NCI-H526 treated with DMSO at 0.1 percent for 48 hours (cell line): ENCODE measurements around the gene SLC1A2.
"Not testable (repeated sequence)": the region's sequence is repeated elsewhere in the genome, so short reads cannot be mapped to it uniquely, and the experiment has no call there.

Experiments used
- DNase-seq: peaks from one replicate; lab custom pipeline; 2025; lab: John Stamatoyannopoulos, UW

SLC1A2 gene

GRCh38 chr11:35241083-35241482 lies 178.3 kb downstream of the SLC1A2 start:
- no peak for DNase-seq

GRCh38 chr11:35239471-35240075 lies 179.8 kb downstream of the SLC1A2 start:
- DNase-seq = no peak

GRCh38 chr11:35238882-35239281 lies 180.5 kb downstream of the SLC1A2 start:
- DNase-seq = no peak

GRCh38 chr11:35237860-35238715 lies 181.3 kb downstream of the SLC1A2 start:
- DNase-seq = peak; percentile 41

- no peak for DNase-seq
Observed at GRCh38 chr11:35237351-35237750, 182.0 kb downstream of the SLC1A2 start.

GRCh38 chr11:35236667-35237003 lies 182.7 kb downstream of the SLC1A2 start:
- no peak for DNase-seq

GRCh38 chr11:35235936-35236666 lies 183.3 kb downstream of the SLC1A2 start:
- no peak for DNase-seq

GRCh38 chr11:35235498-35235897 lies 183.9 kb downstream of the SLC1A2 start:
- DNase-seq = no peak

- DNase-seq = no peak
Observed at GRCh38 chr11:35235157-35235468, 184.2 kb downstream of the SLC1A2 start.

GRCh38 chr11:35234460-35235156 lies 184.8 kb downstream of the SLC1A2 start:
- no peak for DNase-seq

- no peak for DNase-seq
Observed at GRCh38 chr11:35233518-35233917, 185.8 kb downstream of the SLC1A2 start.

GRCh38 chr11:35232891-35233330 lies 186.4 kb downstream of the SLC1A2 start:
- DNase-seq = no peak

GRCh38 chr11:35231076-35231860 lies 188.1 kb downstream of the SLC1A2 start:
- DNase-seq = no peak

- DNase-seq = no peak
Observed at GRCh38 chr11:35230388-35230787, 189.0 kb downstream of the SLC1A2 start.

GRCh38 chr11:35228328-35228725 lies 191.0 kb downstream of the SLC1A2 start:
- DNase-seq = no peak

- DNase-seq = no peak
Observed at GRCh38 chr11:35227576-35228327, 191.6 kb downstream of the SLC1A2 start.

GRCh38 chr11:35226756-35227155 lies 192.6 kb downstream of the SLC1A2 start:
- DNase-seq = not testable (repeated sequence)

- no peak for DNase-seq
Observed at GRCh38 chr11:35225946-35226520, 193.3 kb downstream of the SLC1A2 start.

- no peak for DNase-seq
Observed at GRCh38 chr11:35223991-35224390, 195.4 kb downstream of the SLC1A2 start.

GRCh38 chr11:35223371-35223796 lies 196.0 kb downstream of the SLC1A2 start:
- DNase-seq = no peak
